Stimulated activated CD8-positive, alpha-beta memory T cell treated with anti-CD3 and anti-CD28 coated beads, Interleukin-4, amount 100 ng/mL, for 1 hour (primary cell): ENCODE results near the gene ADAM19.

Experiments
- DNase-seq, 2 donors: peaks; one replicate each; pipeline ENCODE4 v3.0.0-alpha.2; 2020; ENCODE audit warnings: low read depth in 2 of 2, low spot score in 1 of 2

ADAM19 gene

GRCh38 chr5:157464519-157465171 is 110.9 kb downstream of the ADAM19 start:
- DNase-seq: no peak

GRCh38 chr5:157463621-157464518 is 111.7 kb downstream of the ADAM19 start:
- no peak for DNase-seq

GRCh38 chr5:157463081-157463480 is 112.5 kb downstream of the ADAM19 start:
- DNase-seq: no peak

- DNase-seq: no peak
Observed at GRCh38 chr5:157460921-157461792, 114.4 kb downstream of the ADAM19 start.

- DNase-seq: no peak
Observed at GRCh38 chr5:157459715-157460599, 115.6 kb downstream of the ADAM19 start, which contains the start of gene NIPAL4. TSS of gene NIPAL4 (plus strand) at chr5:157460213. CDS start at chr5:157460321, 108 bp downstream.

- DNase-seq: no peak
Observed at GRCh38 chr5:157458835-157459234, 116.7 kb downstream of the ADAM19 start.

- no peak for DNase-seq
Observed at GRCh38 chr5:157457391-157457790, 118.2 kb downstream of the ADAM19 start.

GRCh38 chr5:157456301-157456700 is 119.3 kb downstream of the ADAM19 start:
- DNase-seq: no peak

- no peak for DNase-seq
Observed at GRCh38 chr5:157455057-157455456, 120.5 kb downstream of the ADAM19 start.

GRCh38 chr5:157454273-157454672 is 121.3 kb downstream of the ADAM19 start:
- DNase-seq: no peak

GRCh38 chr5:157451806-157452205 is 123.8 kb downstream of the ADAM19 start:
- DNase-seq: no peak

- DNase-seq: no peak
Observed at GRCh38 chr5:157450024-157450423, 125.6 kb downstream of the ADAM19 start.

- no peak for DNase-seq
Observed at GRCh38 chr5:157449011-157449723, 126.4 kb downstream of the ADAM19 start.

- no peak for DNase-seq
Observed at GRCh38 chr5:157447201-157447637, 128.4 kb downstream of the ADAM19 start.

GRCh38 chr5:157446412-157446935 is 129.1 kb downstream of the ADAM19 start:
- no peak for DNase-seq

- DNase-seq: no peak
Observed at GRCh38 chr5:157445745-157446411, 129.7 kb downstream of the ADAM19 start.

- no peak for DNase-seq
Observed at GRCh38 chr5:157444224-157444623, 131.4 kb downstream of the ADAM19 start.

GRCh38 chr5:157443041-157443549 is 132.5 kb downstream of the ADAM19 start:
- DNase-seq: no peak

GRCh38 chr5:157434096-157434495 is 141.5 kb downstream of the ADAM19 start:
- DNase-seq: no peak
